Measurements from ENCODE around the gene SRBD1.

The SRBD1 gene

GRCh38 chr2:45373534-45373933 is 237.5 kb downstream of the SRBD1 start:
- Histone ChIP-seq H3K9ac (no peak overlapping the region), H3K27me3 (no peaks in the 10 kb centered on the region), H3K4me3 (no peak overlapping the region), H3K4me2 (no peak overlapping the region), H4K20me1 (no peaks in the 10 kb centered on the region), H3K27ac (no peak overlapping the region), H3K4me1 (no peaks in the 10 kb centered on the region), H3K9me3 (peaks cover 8% of the 10 kb centered on the region; the same call in 1 of the 2 replicates), H3K36me3 (no peaks in the 10 kb centered on the region)
- no peak for TF ChIP-seq Cebpa-rat (IDR thresholded peaks at IDR 0.05)

GRCh38 chr2:45370369-45370768 is 240.7 kb downstream of the SRBD1 start:
- H3K27ac ChIP-seq = no peak overlapping the region
- H3K4me3 ChIP-seq = no peak overlapping the region
- no peaks in the 10 kb centered on the region for H4K20me1 ChIP-seq
- H3K27me3 ChIP-seq = no peaks in the 10 kb centered on the region
- no peak overlapping the region for H3K4me2 ChIP-seq
- H3K9me3 ChIP-seq = no peaks in the 10 kb centered on the region
- H3K9ac ChIP-seq = no peak overlapping the region
- no peaks in the 10 kb centered on the region for H3K4me1 ChIP-seq
- no peak for TF ChIP-seq Cebpa-rat (IDR thresholded peaks at IDR 0.05)
- H3K36me3 ChIP-seq = no peaks in the 10 kb centered on the region

GRCh38 chr2:45368792-45369191 is 242.3 kb downstream of the SRBD1 start:
- Histone ChIP-seq H3K4me3 (no peak overlapping the region), H3K4me2 (no peak overlapping the region), H3K9me3 (no peaks in the 10 kb centered on the region), H3K27ac (no peak overlapping the region), H3K4me1 (no peaks in the 10 kb centered on the region), H3K9ac (no peak overlapping the region), H4K20me1 (no peaks in the 10 kb centered on the region), H3K27me3 (no peaks in the 10 kb centered on the region), H3K36me3 (no peaks in the 10 kb centered on the region)
- TF ChIP-seq Cebpa-rat (IDR thresholded peaks at IDR 0.05) = no peak

GRCh38 chr2:45361666-45362065 is 249.4 kb downstream of the SRBD1 start:
- no peak for TF ChIP-seq Cebpa-rat (IDR thresholded peaks at IDR 0.05)
- H3K4me3 ChIP-seq = no peak overlapping the region
- H3K9me3 ChIP-seq = no peaks in the 10 kb centered on the region
- no peak overlapping the region for H3K4me2 ChIP-seq
- no peaks in the 10 kb centered on the region for H3K27me3 ChIP-seq
- no peaks in the 10 kb centered on the region for H3K36me3 ChIP-seq
- no peak overlapping the region for H3K27ac ChIP-seq
- no peaks in the 10 kb centered on the region for H4K20me1 ChIP-seq
- no peaks in the 10 kb centered on the region for H3K4me1 ChIP-seq
- H3K9ac ChIP-seq = no peak overlapping the region

- no peak overlapping the region for H3K27ac ChIP-seq
- H3K9ac ChIP-seq = no peak overlapping the region
- no peaks in the 10 kb centered on the region for H3K4me1 ChIP-seq
- H3K4me3 ChIP-seq = no peak overlapping the region
- TF ChIP-seq Cebpa-rat (IDR thresholded peaks at IDR 0.05) = no peak
- no peaks in the 10 kb centered on the region for H4K20me1 ChIP-seq
- no peaks in the 10 kb centered on the region for H3K9me3 ChIP-seq
- H3K36me3 ChIP-seq = no peaks in the 10 kb centered on the region
- no peaks in the 10 kb centered on the region for H3K27me3 ChIP-seq
- H3K4me2 ChIP-seq = no peak overlapping the region
Observed at GRCh38 chr2:45354776-45355175, 256.3 kb downstream of the SRBD1 start.

- no peak for TF ChIP-seq Cebpa-rat (IDR thresholded peaks at IDR 0.05)
- H3K4me1 ChIP-seq = no peaks in the 10 kb centered on the region
- H3K27ac ChIP-seq = no peak overlapping the region
- no peaks in the 10 kb centered on the region for H4K20me1 ChIP-seq
- H3K27me3 ChIP-seq = no peaks in the 10 kb centered on the region
- no peak overlapping the region for H3K4me2 ChIP-seq
- no peak overlapping the region for H3K9ac ChIP-seq
- no peaks in the 10 kb centered on the region for H3K36me3 ChIP-seq
- H3K9me3 ChIP-seq = no peaks in the 10 kb centered on the region
- H3K4me3 ChIP-seq = no peak overlapping the region
Observed at GRCh38 chr2:45353879-45354278, 257.2 kb downstream of the SRBD1 start.

GRCh38 chr2:45352506-45352905 is 258.6 kb downstream of the SRBD1 start:
- Histone ChIP-seq H3K9me3 (no peaks in the 10 kb centered on the region), H3K9ac (no peak overlapping the region)
- TF ChIP-seq Cebpa-rat (IDR thresholded peaks at IDR 0.05) = no peak

GRCh38 chr2:45345331-45346234 is 265.5 kb downstream of the SRBD1 start:
- no peak overlapping the region for H3K4me3 ChIP-seq
- no peaks in the 10 kb centered on the region for H3K36me3 ChIP-seq
- peaks cover 13% of the 10 kb centered on the region for H3K4me1 ChIP-seq
- H3K9ac ChIP-seq = no peak overlapping the region
- H3K27me3 ChIP-seq = no peaks in the 10 kb centered on the region
- H4K20me1 ChIP-seq = no peaks in the 10 kb centered on the region
- no peak for TF ChIP-seq Cebpa-rat (IDR thresholded peaks at IDR 0.05)
- H3K4me2 ChIP-seq = peak overlapping the region; percentile 46
- no peak overlapping the region for H3K27ac ChIP-seq
- H3K9me3 ChIP-seq = no peaks in the 10 kb centered on the region

More at GRCh38 chr2:45352506-45352905, 258.6 kb downstream of the SRBD1 start:
- no peaks in the 10 kb centered on the region for H3K36me3 ChIP-seq
- no peaks in the 10 kb centered on the region for H3K4me1 ChIP-seq
- no peaks in the 10 kb centered on the region for H3K27me3 ChIP-seq
- H4K20me1 ChIP-seq = no peaks in the 10 kb centered on the region
- H3K27ac ChIP-seq = no peak overlapping the region
- no peak overlapping the region for H3K4me2 ChIP-seq
- H3K4me3 ChIP-seq = no peak overlapping the region

GRCh38 chr2:45344502-45344901 is 266.6 kb downstream of the SRBD1 start:
- no peaks in the 10 kb centered on the region for H3K36me3 ChIP-seq
- H3K4me3 ChIP-seq = no peak overlapping the region
- no peaks in the 10 kb centered on the region for H4K20me1 ChIP-seq
- H3K27ac ChIP-seq = no peak overlapping the region
- no peak for TF ChIP-seq Cebpa-rat (IDR thresholded peaks at IDR 0.05)
- H3K4me2 ChIP-seq = no peak overlapping the region
- peaks cover 13% of the 10 kb centered on the region for H3K4me1 ChIP-seq
- H3K9me3 ChIP-seq = no peaks in the 10 kb centered on the region
- no peak overlapping the region for H3K9ac ChIP-seq
- H3K27me3 ChIP-seq = no peaks in the 10 kb centered on the region

GRCh38 chr2:45344071-45344470 is 267.0 kb downstream of the SRBD1 start:
- no peaks in the 10 kb centered on the region for H4K20me1 ChIP-seq
- H3K27me3 ChIP-seq = no peaks in the 10 kb centered on the region
- no peaks in the 10 kb centered on the region for H3K9me3 ChIP-seq
- H3K36me3 ChIP-seq = no peaks in the 10 kb centered on the region
- H3K4me2 ChIP-seq = no peak overlapping the region
- H3K27ac ChIP-seq = no peak overlapping the region
- no peak overlapping the region for H3K4me3 ChIP-seq
- H3K9ac ChIP-seq = no peak overlapping the region
- no peak for TF ChIP-seq Cebpa-rat (IDR thresholded peaks at IDR 0.05)
- H3K4me1 ChIP-seq = peaks cover 13% of the 10 kb centered on the region

Measured in BLaER1 (cell line).